Small intestine (tissue), 7 donors: ENCODE data around the gene SENP6. TPM values are rescaled to one million over a fixed set of nuclear protein-coding genes. Genes with fewer than 3 reads are reported as not detected.
"Not testable (repeated sequence)": the region's sequence is repeated elsewhere in the genome, so short reads cannot be mapped to it uniquely, and the experiment has no call there.

Source experiments
- DNase-seq, 2 donors: peaks; one replicate each; pipeline versions ENCODE4 v3.0.0 to v3.0.0-alpha.2; 2013
- FAIRE-seq: peaks from 2 replicates; lab custom pipeline; 2012; peaks lifted over from hg19 to GRCh38; lab: Jason Lieb, UNC
- H3K27ac ChIP-seq, 3 donors: one replicate each; pipeline ENCODE4 v1.5.1; 2013; ENCODE audit warnings: low read length in 2 of 3, mild to moderate bottlenecking in 2 of 3, control low read depth in 1 of 3, inconsistent platforms in 1 of 3, low read depth in 1 of 3, moderate library complexity in 1 of 3
- H3K27me3 ChIP-seq, 3 donors: one replicate each; pipeline ENCODE4 v1.6.1; 2013; ENCODE audit warnings: low read length in 3 of 3, inconsistent platforms in 1 of 3; ENCODE audit not compliant: control insufficient read depth in 3 of 3, insufficient read depth in 3 of 3
- H3K36me3 ChIP-seq, 3 donors: one replicate each; pipeline ENCODE4 v1.6.1; 2013; ENCODE audit warnings: low read length in 3 of 3, inconsistent platforms in 1 of 3, low read depth in 1 of 3, mild to moderate bottlenecking in 1 of 3, moderate library complexity in 1 of 3; ENCODE audit not compliant: control insufficient read depth in 3 of 3, insufficient read depth in 2 of 3
- H3K4me1 ChIP-seq, 3 donors: one replicate each; pipeline ENCODE4 v1.6.1; 2013; ENCODE audit warnings: low read length in 2 of 3, inconsistent platforms in 1 of 3, low read depth in 1 of 3, mild to moderate bottlenecking in 1 of 3, moderate library complexity in 1 of 3; ENCODE audit not compliant: control insufficient read depth in 3 of 3, insufficient read depth in 2 of 3
- H3K4me3 ChIP-seq, 3 donors: one replicate each; pipeline ENCODE4 v1.5.1; 2013; ENCODE audit warnings: low read length in 3 of 3, control low read depth in 1 of 3, inconsistent platforms in 1 of 3, low read depth in 1 of 3, mild to moderate bottlenecking in 1 of 3, moderate library complexity in 1 of 3
- H3K9me3 ChIP-seq, 2 donors: one replicate each; pipeline ENCODE4 v1.6.1; 2013; ENCODE audit warnings: low read depth in 1 of 2, low read length in 1 of 2; ENCODE audit not compliant: control insufficient read depth in 2 of 2, insufficient read depth in 1 of 2
- WGBS, 3 donors: extraction: QIAGEN DNeasy Blood & Tissue Kit; methylation state at CpG; one replicate each; pipeline ENCODE4 v1.1.7; 2013; 5-methylcytosine and 5-hydroxymethylcytosine counted together
- polyA plus RNA-seq, 4 donors: library from polyadenylated mRNA; stranded (reverse) in 3 of 4; unstranded in 1 of 4; fragments of 200-250 nt in 3 of 4; fragments of 120-200 nt in 1 of 4; gene quantifications; one replicate each; pipeline versions ENCODE4 v1.2.1 to v1.2.3, GENCODE V29; 2013
- donor health status: healthy with polysubstance abuse.
- donor health status: control.
- donor health status: control.
- donor health status: Bipolar disorder and iron deficiency.
- donor health status: healthy.

The SENP6 gene
- polyA plus RNA-seq, 4 donors = 25.3 to 87.2 (median 27.4) TPM

- Histone ChIP-seq H3K4me1 (no peaks in the 10 kb centered on the region), H3K9me3 (no peaks in the 10 kb centered on the region), H3K4me3 (no peak overlapping the region), H3K27ac (no peak overlapping the region), H3K27me3 (no peaks in the 10 kb centered on the region), H3K36me3 (no peaks in the 10 kb centered on the region)
- DNase-seq (no peak), FAIRE-seq (no peak)
- WGBS, 3 donors = 89 to 96% (median 94%) methylated on average over 2 of the region's 2 CpGs
Measured at GRCh38 chr6:75723382-75723781, 121.7 kb downstream of the SENP6 start.

- FAIRE-seq (no peak), DNase-seq (peak in 1 of 2 donors; percentile 23)
- 80 to 88% (median 87%) methylated on average over 2 of the region's 2 CpGs for WGBS, 3 donors
- no peaks in the 10 kb centered on the region for H3K27me3 ChIP-seq
- H3K36me3 ChIP-seq = no peaks in the 10 kb centered on the region
- H3K4me1 ChIP-seq = no peaks in the 10 kb centered on the region
- no peak overlapping the region for H3K27ac ChIP-seq
- H3K9me3 ChIP-seq = no peaks in the 10 kb centered on the region
- H3K4me3 ChIP-seq = no peak overlapping the region
Measured at GRCh38 chr6:75727206-75727605, 125.5 kb downstream of the SENP6 start.

- FAIRE-seq, H3K4me3 ChIP-seq, H3K27ac ChIP-seq, DNase-seq, H3K9me3 ChIP-seq, H3K4me1 ChIP-seq, H3K36me3 ChIP-seq, H3K27me3 ChIP-seq: not testable (repeated sequence)
- 90 to 93% (median 90%) methylated on average over 8 of the region's 8 CpGs for WGBS, 3 donors
Measured at GRCh38 chr6:75731029-75731428, 129.3 kb downstream of the SENP6 start.

GRCh38 chr6:75735491-75736186 is 134.0 kb downstream of the SENP6 start:
- H3K9me3 ChIP-seq = no peaks in the 10 kb centered on the region
- H3K27ac ChIP-seq = peak overlapping the region; percentile 63 to 71 (median 65)
- H3K27me3 ChIP-seq = no peaks in the 10 kb centered on the region
- H3K36me3 ChIP-seq = no peaks in the 10 kb centered on the region
- peak; percentile 94 for FAIRE-seq
- 4 to 21% (median 16%) methylated on average over 1 of the region's 1 CpG for WGBS, 3 donors
- peaks cover 0 to 7% (median 0%) of the 10 kb centered on the region in 3 donors for H3K4me1 ChIP-seq
- no peak overlapping the region for H3K4me3 ChIP-seq
- peak; percentile 85 for DNase-seq

- DNase-seq (no peak), FAIRE-seq (no peak)
- no peak overlapping the region for H3K27ac ChIP-seq
- WGBS, 3 donors = 59 to 71% (median 65%) methylated on average over 4 of the region's 4 CpGs
- H3K4me3 ChIP-seq = no peak overlapping the region
- H3K36me3 ChIP-seq = no peaks in the 10 kb centered on the region
- H3K4me1 ChIP-seq = peaks cover 0 to 10% (median 6%) of the 10 kb centered on the region in 3 donors
- no peaks in the 10 kb centered on the region for H3K9me3 ChIP-seq
- H3K27me3 ChIP-seq = no peaks in the 10 kb centered on the region
Measured at GRCh38 chr6:75743971-75744370, 142.3 kb downstream of the SENP6 start.

GRCh38 chr6:75745404-75745803 is 143.7 kb downstream of the SENP6 start:
- no peaks in the 10 kb centered on the region for H3K36me3 ChIP-seq
- no peaks in the 10 kb centered on the region for H3K9me3 ChIP-seq
- H3K27me3 ChIP-seq = no peaks in the 10 kb centered on the region
- no peak for FAIRE-seq
- H3K27ac ChIP-seq = no peak overlapping the region
- 90 to 96% (median 92%) methylated on average over 3 of the region's 3 CpGs for WGBS, 3 donors
- DNase-seq = no peak
- no peak overlapping the region for H3K4me3 ChIP-seq
- H3K4me1 ChIP-seq = peaks cover 0 to 10% (median 6%) of the 10 kb centered on the region in 3 donors

- no peaks in the 10 kb centered on the region for H3K36me3 ChIP-seq
- no peaks in the 10 kb centered on the region for H3K9me3 ChIP-seq
- no peaks in the 10 kb centered on the region for H3K27me3 ChIP-seq
- H3K4me1 ChIP-seq = peaks cover 0 to 10% (median 6%) of the 10 kb centered on the region in 3 donors
- peak; percentile 22 to 26 for DNase-seq
- H3K4me3 ChIP-seq = no peak overlapping the region
- no peak overlapping the region for H3K27ac ChIP-seq
- no peak for FAIRE-seq
- 9 to 21% (median 15%) methylated on average over 2 of the region's 2 CpGs for WGBS, 3 donors
Measured at GRCh38 chr6:75746221-75746620, 144.5 kb downstream of the SENP6 start.

GRCh38 chr6:75747152-75747992 is 145.7 kb downstream of the SENP6 start:
- FAIRE-seq (no peak), DNase-seq (peak; percentile 69 to 72)
- H3K36me3 ChIP-seq = no peaks in the 10 kb centered on the region
- WGBS, 3 donors = 53 to 69% (median 56%) methylated on average over 9 of the region's 9 CpGs
- no peak overlapping the region for H3K4me3 ChIP-seq
- H3K27me3 ChIP-seq = no peaks in the 10 kb centered on the region
- H3K4me1 ChIP-seq = peaks cover 0 to 13% (median 6%) of the 10 kb centered on the region in 3 donors
- no peaks in the 10 kb centered on the region for H3K9me3 ChIP-seq
- H3K27ac ChIP-seq = no peak overlapping the region
